Measurements from ENCODE around the gene CPLX1.

- no peak for TF ChIP-seq CTCF (IDR thresholded peaks at IDR 0.05)
- no peak for TF ChIP-seq POLR2A (IDR thresholded peaks at IDR 0.05)
Measured at GRCh38 chr4:837772-838171, 11.8 kb upstream of the CPLX1 start.
